Thyroid gland (tissue), 4 donors: Measurements from ENCODE around the gene TCEAL3.
"Not testable (repeated sequence)": the region's sequence is repeated elsewhere in the genome, so short reads cannot be mapped to it uniquely, and the experiment has no call there.

Source experiments
- CTCF ChIP-seq, 6 experiments: fragments of 200-600 bp in 3 of 6; fragments of 450-650 bp in 3 of 6; sonication (generic) in 3 of 6; IDR thresholded peaks; one replicate each; pipeline ENCODE4 v1.5.1; 2016 to 2019; ENCODE audit warnings: antibody characterized with exemption in 6 of 6, mild to moderate bottlenecking in 2 of 6, inconsistent platforms in 1 of 6, moderate library complexity in 1 of 6
- POLR2A ChIP-seq, 2 donors: fragments of 450-650 bp; IDR thresholded peaks; one replicate each; pipeline ENCODE4 v1.6.1; 2017; ENCODE audit warnings: antibody characterized with exemption in 2 of 2, mild to moderate bottlenecking in 2 of 2, moderate library complexity in 1 of 2

- TF ChIP-seq CTCF, POLR2A (IDR thresholded peaks at IDR 0.05): not testable (repeated sequence)
Measured at GRCh38 chrX:103638479-103639346, 30.9 kb downstream of the TCEAL3 start.
